Pulmonary artery endothelial cell (primary cell): ENCODE data around the gene UGT1A9. TPM values are rescaled to one million over a fixed set of nuclear protein-coding genes. Genes with fewer than 3 reads are reported as not detected.
"Not testable (repeated sequence)": the region's sequence is repeated elsewhere in the genome, so short reads cannot be mapped to it uniquely, and the experiment has no call there.

Source experiments
- DNase-seq: peaks from one replicate; pipeline ENCODE4 v3.0.0-alpha.2; 2011; ENCODE audit warnings: low read depth, low spot score
- total RNA-seq: library from RNA; depleted of rRNA; stranded (reverse); fragments of >200 nt; gene quantifications from 2 replicates; pipeline ENCODE4 v1.2.3, GENCODE V29; 2014

Gene UGT1A9
- not detected in 2 replicates for total RNA-seq

DNA sequence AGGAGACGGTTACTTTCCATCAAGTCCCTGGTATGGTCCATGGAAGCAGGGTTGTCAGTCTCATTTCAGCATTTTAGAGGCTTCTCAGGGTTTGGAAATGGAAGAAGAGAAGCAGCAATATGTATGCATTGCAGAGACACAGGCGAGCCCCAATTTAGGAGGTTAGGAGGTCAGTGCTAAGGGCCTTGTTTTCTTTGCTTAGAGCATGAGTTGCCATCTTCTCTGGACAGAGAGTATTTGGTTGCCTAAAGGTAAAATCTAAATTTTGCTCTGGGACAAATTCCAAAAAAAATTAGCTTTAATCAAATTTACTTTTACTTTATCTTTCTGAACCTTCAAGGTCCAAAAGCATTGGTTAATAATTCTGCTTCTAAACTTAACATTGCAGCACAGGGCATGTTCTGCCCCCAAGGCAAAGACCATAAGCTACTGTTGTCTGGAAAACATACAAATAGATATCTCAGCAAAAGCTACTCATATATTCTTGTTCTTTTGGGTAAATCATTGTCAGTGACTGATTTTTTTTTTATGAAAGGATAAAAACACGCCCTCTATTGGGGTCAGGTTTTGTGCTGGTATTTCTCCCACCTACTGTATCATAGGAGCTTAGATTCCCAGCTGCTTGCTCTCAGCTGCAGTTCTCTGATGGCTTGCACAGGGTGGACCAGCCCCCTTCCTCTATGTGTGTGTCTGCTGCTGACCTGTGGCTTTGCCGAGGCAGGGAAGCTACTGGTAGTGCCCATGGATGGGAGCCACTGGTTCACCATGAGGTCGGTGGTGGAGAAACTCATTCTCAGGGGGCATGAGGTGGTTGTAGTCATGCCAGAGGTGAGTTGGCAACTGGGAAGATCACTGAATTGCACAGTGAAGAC, at the start of gene UGT1A9:
Gene UGT1A9 (plus strand): TSS at position 609 of the 872 bp plus-strand sequence. CDS start 37 bp downstream, at position 646.
- DNase-seq: no peak

DNA sequence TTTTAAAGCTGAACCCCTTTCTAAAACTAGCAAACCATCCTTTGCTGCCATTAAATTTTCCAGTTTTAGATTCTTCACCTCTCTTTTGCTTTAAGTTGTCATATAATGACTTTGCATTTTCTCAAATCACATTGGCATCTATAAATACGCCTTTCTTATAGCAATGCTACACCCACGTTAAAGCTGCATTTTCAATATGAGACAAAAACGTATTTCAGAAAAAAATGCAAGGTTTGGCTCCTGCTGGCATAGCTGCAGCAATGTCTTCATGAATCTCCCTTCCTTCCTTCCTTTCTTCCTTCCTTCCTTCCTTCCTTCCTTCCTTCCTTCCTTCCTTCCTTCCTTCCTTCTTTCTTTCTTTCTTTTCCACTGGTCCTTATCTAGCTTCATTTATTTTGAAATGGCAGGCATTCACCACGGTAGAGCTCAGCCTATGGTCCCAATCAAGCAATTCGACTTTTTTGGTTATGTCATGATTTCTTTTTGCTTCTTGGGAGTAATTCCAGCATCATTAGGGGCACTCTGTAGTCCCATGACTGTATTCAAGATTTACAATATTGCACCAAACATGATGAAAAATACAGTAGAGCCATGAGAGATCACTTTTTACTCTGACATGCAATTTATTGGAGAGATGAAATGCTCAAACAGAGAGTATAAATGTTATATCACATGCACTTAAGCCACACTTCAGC, 44.2 kb upstream of the UGT1A9 start:
- no peak for DNase-seq

DNA sequence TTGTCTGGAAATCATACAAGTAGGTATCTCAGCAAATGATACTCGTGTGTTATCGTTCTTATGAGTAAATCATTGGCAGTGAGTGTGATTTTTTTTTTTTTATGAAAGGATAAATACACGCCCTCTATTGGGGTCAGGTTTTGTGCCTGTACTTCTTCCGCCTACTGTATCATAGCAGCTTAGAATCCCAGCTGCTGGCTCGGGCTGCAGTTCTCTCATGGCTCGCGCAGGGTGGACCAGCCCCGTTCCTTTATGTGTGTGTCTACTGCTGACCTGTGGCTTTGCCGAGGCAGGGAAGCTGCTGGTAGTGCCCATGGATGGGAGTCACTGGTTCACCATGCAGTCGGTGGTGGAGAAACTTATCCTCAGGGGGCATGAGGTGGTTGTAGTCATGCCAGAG, 35.4 kb upstream of the UGT1A9 start, which contains the start of gene UGT1A10:
Gene UGT1A10 (plus strand): TSS at position 143 of the 400 bp plus-strand sequence. CDS start 75 bp downstream, at position 218.
- not testable (repeated sequence) for DNase-seq

DNA sequence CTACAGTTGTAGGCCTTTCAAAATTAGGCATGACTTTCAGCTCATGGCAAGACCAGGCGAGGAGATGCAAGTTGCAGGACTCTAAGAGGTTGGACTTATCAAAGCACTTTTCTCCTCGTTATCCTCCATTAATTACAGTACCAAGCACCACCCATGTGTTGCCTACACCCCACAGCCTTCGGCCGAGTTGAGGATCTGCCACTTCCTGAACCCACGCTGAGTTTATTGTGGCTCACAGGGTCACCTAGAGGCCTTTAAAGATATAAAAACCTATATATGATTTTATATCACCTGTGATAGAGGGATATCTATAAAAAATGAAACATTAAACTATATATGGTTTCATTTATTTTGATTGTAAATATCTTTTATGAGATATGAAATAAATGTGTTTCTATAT, 32.9 kb upstream of the UGT1A9 start:
- no peak for DNase-seq

DNA sequence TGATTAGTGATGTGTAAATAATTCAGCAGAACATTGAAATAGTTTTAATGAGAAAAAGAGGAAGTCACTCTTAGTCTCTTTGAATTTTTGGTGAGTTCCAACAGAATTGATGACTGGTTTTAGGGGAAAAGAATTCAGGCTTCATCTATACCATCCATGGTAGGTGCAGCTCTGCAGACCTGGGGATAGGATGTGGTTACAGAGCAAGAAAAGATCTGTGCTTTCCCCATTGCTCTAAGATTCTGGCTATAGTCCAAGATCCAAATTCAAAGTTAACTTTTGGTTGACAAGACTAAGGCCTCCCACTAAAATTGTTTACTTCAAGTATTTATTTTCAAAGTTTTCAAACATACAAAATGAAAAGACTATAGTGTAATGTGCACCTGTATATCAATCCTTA, 31.8 kb upstream of the UGT1A9 start:
- no peak for DNase-seq

DNA sequence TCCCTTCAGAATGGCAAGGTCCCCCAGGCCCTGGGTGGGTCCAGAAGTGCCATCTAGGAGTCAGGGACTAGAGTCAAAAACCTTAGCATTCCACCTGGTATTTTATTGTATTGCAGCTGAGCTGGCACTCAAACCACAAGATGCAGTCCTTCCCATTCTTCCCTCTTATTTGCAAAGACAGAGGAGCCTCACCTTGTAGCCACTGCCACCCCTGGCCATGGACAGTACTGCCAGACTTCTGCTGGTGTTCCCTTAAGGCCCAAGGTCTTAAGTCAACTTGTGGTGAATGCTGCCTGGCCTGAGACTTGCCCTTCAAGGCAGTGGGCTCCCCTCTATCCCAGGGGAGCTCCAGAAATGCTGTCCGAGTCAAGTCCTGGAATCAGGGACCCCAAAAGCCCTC, 28.6 kb upstream of the UGT1A9 start:
- no peak for DNase-seq

DNA sequence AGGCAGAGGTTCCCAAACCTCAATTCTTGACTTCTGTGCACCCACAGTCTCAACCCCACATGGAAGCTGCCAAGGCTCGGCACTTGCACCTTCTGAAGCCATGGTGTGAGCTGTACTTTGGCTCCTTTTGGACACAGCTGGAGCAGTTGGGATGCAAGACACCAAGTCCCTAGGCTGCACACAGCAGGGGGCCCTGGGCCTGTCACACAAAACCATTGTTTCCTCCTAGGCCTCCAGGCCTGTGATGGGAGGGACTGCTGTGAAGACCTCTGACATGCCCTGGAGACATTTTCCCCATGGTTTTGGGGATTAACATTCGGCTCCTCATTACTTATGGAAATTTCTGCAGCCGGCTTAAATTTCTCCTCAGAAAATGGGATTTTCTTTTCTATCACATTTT, 25.7 kb upstream of the UGT1A9 start:
- DNase-seq: not testable (repeated sequence)

DNA sequence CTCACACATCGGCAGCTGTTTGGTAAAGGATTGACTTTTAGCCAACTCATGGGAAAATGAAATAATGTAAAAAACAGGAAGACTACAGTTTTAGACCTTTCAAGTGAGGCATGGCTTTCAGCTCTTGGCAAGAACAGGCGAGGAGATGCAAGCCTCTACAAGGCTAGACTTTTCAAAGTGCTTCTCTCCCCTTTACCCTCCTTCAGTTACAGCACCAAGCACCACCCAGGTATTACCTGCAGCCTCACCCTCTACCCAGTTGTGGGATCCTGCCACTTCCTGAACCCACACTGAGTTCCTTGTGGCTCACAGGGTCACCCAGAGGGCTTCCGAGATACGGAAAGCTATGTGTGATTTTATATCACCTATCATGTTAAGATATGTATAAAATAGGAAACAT, 20.7 kb upstream of the UGT1A9 start:
- no peak for DNase-seq

DNA sequence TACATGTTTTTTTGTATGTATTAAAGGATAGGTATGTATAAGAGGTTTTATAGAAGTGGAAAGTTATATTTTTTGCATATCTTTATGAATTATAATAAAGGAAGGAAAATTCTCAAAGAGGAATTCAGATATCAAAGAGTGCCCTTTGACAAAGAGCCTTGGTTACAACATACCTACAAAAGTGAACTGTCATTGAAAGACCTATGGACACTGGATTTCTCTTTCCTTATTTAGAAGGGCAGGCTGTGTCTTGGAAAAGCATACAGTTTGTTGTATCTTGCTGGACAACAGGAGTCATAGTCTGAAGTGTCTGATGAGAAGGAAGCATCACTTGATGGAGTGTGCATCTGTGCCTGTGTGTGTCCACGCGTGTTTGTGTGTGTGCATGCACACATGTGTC, 20.3 kb upstream of the UGT1A9 start:
- DNase-seq: no peak

DNA sequence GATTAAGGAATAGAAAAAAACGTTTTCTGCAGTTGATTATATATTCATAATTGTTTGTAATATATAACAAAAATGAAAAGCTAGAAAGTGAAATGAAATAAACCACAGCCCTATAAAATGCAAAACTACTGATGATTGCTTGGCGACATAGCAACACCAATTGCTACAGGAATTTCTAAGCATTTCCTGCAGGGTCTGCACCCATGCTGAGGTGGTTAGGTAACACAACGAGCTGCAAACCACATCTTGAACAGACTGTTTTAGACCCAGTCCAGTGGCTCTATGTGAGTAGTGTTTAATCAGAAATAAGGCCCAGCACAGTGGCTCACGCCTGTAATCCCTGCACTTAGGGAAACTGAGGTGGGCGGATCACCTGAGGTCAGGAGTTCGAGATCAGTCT, 17.2 kb upstream of the UGT1A9 start:
- DNase-seq: no peak

DNA sequence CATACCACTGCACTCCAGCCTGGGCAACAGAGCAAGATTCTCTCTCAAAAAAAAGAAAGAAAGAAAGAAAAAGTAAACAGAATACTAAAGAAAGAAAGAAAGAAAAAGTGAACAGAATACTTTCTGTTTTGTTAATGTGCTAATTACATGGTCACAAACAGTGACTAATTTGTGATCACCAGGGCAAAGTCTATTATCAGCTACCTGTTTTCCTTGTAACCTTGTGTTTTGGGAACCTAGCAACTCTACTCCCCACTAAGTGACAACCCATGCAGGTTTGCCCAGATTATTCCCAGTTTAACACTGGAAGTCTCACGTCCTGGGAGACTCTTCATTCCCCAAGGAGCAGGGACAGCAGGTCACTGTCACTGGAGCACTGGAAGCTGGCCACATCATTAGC, 16.7 kb upstream of the UGT1A9 start:
- DNase-seq: no peak

DNA sequence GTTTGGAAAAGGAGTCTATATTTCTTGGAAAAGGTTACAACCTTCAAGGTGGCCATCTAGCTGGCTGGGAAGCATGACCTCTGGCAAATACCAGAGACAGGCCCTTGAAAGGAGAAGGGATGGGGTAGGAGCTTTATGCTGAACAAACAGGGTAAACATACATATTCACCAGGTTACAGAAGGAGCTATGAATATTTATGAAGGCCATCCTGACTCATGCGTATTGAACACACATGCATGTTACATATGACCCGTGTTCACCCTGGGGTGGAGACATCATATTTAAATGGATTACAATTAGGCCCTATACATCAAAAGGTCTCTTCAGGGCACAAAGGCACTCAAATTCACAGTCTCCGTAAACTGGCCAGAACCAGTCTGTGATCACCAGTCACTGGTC, 15.8 kb upstream of the UGT1A9 start:
- not testable (repeated sequence) for DNase-seq

DNA sequence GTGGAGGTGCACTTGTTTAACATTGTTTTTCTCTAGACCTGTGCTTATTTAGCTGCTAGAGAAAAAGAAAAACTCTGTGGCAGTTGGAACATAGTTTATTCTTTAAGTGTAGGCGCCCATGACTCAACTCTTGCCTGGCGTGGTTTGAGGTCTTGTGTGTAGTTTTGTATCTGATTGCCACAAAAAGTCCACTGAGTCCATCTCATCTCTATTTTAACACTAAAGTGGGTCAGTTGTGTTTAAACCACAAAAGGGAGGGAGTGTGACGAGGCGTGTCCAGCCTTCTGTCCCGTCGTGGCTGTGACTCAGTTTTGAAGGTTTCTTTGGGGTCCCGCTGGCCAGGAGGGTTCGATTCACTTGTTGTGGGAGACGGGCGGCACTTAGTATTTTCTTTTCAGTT, 15.3 kb upstream of the UGT1A9 start:
- no peak for DNase-seq

DNA sequence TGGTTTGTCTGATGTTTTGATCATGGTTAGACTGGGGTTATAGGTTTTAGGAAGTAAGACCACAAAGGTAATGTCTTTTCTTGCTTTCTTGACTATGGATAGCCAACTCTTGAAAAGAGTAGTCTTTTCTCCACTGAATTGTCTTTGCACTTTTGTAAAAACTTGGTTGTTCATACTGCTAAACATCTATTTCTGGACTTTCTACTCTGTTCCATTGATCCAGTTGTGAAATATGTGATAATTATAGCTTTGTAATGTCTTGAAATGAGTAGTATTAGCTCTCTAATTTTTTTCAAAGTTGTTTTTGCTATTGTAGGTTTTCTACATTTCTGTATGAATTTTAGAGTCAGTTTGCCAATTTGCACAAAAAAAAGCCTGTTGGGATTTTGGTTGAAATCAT, 13.1 kb upstream of the UGT1A9 start:
- no peak for DNase-seq

DNA sequence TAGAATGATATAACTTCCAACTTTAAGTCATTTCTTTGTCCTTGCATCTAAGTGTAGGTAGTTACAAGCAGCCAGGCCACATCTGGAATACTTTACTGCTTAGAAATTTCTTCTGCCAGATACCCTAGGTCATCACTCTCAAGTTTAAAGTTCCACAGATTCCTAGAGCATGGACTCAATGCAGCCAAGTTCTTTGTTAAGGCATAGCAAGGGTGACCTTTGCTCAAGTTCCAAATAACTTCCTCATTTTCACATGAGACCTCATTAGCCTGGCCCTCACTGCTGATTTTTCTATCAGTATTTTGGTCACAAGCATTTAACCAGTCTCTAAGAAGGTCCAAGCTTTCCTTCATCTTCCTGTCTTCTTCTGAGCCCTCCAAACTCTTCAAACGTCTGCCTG, 7.8 kb upstream of the UGT1A9 start:
- DNase-seq: no peak

DNA sequence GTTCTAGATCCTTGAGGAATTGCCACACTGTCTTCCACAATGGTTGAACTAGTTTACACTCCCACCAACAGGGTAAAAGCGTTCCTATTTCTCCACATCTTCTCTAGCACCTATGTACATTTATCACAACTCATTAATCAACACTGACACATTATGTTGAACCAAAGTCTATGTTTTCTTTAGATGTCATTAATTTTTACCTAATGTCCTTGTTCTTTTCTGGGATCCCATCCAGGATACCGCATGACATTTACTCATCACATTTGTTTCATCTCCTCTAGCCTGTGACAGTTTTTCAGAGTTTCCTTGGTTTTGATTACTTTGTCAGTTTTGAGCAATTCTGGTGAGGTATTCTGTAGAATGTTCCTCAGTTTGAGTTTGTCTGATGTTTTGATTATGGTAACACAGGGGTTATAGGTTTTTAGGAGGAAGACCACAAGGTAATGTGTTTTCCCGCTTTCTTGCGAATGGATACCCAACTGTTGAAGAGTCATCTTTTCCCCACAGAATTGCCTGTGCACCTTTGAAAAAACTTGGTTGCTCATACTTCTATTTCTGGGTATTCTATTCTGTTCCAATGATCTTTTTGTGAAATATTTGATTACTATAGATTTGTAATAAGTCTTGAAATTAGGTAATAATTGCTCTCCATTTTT, 3.0 kb upstream of the UGT1A9 start:
- no peak for DNase-seq

DNA sequence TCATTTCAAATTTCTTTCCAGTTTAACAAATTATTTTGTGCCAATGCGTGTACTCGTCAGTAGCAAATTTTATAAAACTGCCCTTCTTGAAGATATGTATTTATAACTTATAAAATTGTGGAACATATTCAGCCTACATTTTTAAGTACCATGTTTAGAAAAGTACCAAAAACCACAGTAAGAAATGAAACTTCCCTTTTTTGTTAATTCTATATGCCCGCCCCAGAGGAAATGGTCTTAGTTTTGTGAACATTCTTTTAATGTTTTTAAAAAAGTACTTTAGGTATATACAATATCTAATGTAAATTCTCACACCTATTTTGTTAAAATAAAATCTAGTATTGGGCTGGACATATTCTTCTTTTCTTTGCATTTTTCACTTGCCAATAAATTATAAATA, 1.2 kb downstream of the UGT1A9 start:
- no peak for DNase-seq

DNA sequence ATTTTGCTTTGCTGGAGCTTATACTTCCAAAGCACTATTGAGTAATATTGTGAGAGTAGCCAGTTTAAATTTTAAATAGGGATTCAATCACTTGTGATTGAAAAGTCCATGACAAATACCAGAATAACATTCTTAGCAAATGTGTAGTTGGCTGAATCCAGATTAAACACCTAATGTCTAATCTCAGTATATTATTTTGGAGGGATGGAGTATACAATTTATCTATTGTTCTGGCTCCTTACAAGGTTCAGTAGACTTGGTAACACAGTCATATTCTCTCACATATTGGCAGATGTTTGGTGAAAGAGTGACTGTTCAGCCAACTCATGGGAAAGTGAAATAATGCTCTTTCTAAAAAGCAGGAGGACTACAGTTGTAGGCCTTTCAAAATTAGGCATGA, 2.2 kb downstream of the UGT1A9 start:
- no peak for DNase-seq

DNA sequence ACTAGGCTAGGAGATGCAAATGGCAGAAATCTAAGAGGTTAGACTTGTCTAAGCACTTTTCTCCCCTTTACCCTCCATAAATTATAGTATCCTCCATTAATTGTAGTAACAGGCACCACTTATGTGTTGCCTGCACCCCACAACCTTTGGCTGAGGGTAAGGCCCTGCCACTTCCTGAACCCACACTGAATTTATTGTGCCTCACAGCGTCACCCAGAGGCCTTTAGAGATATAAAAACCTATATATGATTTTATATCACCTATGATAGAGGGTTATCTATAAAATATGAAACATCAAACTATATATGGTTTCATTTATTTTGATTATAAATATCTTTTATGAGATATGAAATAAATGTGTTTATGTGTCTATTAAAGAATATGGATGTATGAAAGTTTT, 2.6 kb downstream of the UGT1A9 start:
- no peak for DNase-seq

DNA sequence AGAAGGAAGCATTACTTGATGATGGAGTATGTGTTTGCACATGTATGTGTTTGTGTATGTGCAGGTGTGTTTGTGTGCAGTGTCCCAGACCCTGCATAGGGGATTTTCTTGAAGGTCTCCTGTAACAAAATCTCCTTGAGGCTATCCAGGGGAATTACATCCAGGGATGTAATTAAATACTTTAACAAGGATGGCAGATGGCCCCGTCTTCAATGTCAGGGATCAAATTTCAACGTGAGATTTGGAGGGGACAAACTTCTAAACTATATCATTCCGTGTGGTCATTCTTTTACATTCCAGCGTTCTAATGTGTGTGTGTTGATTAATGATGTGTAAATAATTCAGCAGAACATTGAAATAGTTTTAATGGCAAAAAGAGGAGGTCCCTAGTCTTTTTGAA, 3.3 kb downstream of the UGT1A9 start:
- DNase-seq: no peak

DNA sequence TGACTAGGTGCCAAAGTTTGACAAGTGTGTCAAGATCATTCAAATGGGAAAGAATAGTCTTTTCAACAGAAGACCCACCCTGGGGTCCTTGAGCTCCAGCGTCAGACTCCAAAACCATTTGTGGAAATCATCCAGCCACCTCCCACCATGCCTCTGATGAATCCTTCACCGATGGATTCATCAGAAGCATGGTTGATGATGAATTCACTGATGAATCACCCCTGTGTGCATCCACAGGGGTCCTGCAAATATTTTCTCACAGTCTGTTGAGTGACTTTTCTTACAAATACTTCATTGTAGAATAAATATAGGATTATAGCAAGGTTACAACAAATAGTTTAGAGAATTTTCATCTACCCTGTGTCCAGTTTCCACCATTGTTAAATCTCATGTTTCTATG, 4.3 kb downstream of the UGT1A9 start:
- DNase-seq: no peak

DNA sequence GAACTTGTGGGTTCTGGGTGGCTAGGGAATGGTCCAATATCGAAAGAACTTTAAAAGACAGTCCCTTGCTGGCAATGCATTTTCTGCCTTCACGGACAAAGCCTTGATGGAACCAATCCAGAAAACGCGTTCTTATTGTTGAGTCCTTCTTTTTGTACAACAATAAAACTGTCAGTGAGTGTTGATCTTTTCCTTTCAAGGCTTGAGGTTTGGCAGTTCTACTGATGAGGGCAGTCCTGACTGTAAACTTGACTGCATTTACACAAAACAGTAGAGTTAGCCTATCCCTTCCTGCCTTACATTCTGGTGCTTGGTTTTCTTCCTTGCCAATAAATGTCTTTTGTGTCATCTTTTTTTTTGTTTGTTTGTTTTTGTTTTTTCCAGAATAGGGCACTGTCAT, 7.5 kb downstream of the UGT1A9 start:
- no peak for DNase-seq
